Body of pancreas (tissue), 4 donors: ENCODE results near the gene GARS1.

Source experiments
- POLR2A ChIP-seq, 3 donors: fragments of 450-650 bp; IDR thresholded peaks; one replicate each; pipeline ENCODE4 v1.6.1; 2016; ENCODE audit warnings: antibody characterized with exemption in 3 of 3, mild to moderate bottlenecking in 2 of 3
- TF ChIP-seq, protein P1 (sequence below), 7 experiments: fragments of 450-650 bp in 4 of 7; fragments of 200-600 bp in 3 of 7; sonication (generic) in 3 of 7; IDR thresholded peaks; one replicate each; pipeline ENCODE4 v1.5.1; 2016 to 2019; ENCODE audit warnings: antibody characterized with exemption in 7 of 7

DNA sequence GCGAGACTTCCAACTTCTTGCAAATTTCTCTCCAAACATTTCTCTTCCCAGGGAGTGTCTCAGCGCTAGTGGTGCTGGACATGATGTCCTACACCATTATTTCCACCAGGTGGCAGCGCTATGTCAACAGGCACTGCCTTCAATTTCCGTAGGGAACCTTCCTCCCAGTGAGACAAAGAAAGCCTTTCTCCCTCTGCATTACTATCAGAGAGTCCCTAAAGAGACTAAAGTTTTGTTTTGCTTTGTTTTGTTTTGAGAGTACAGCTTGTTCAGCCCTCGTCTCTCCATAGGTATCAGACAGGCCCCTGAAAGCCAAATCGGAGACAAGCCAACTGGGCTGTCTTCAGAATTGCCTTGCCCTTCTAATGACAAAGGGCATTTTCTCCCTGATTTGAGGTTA lies 45.8 kb upstream of the GARS1 start:
- no peak for TF ChIP-seq POLR2A (IDR thresholded peaks at IDR 0.05)
- TF ChIP-seq, protein P1, sequence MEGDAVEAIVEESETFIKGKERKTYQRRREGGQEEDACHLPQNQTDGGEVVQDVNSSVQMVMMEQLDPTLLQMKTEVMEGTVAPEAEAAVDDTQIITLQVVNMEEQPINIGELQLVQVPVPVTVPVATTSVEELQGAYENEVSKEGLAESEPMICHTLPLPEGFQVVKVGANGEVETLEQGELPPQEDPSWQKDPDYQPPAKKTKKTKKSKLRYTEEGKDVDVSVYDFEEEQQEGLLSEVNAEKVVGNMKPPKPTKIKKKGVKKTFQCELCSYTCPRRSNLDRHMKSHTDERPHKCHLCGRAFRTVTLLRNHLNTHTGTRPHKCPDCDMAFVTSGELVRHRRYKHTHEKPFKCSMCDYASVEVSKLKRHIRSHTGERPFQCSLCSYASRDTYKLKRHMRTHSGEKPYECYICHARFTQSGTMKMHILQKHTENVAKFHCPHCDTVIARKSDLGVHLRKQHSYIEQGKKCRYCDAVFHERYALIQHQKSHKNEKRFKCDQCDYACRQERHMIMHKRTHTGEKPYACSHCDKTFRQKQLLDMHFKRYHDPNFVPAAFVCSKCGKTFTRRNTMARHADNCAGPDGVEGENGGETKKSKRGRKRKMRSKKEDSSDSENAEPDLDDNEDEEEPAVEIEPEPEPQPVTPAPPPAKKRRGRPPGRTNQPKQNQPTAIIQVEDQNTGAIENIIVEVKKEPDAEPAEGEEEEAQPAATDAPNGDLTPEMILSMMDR (IDR thresholded peaks at IDR 0.05): peak; percentile 74 to 94 (median 93)
